GM23248 (cell line): ENCODE measurements around the gene AFP. TPM values are rescaled to one million over a fixed set of nuclear protein-coding genes. Genes with fewer than 3 reads are reported as not detected.

Experiments used
- DNase-seq: peaks from one replicate; pipeline ENCODE4 v3.0.0-alpha.2; 2015
- H2AFZ ChIP-seq: fragments of 200-600 bp; sonication (generic); 2 replicates; pipeline ENCODE4 v1.6.1; 2016; ENCODE audit warnings: antibody characterized with exemption
- H3F3A ChIP-seq: fragments of 200-600 bp; sonication (generic); 2 replicates; pipeline ENCODE4 v1.6.1; 2016; ENCODE audit warnings: mild to moderate bottlenecking, antibody characterized with exemption, mixed run types; ENCODE audit not compliant: insufficient read depth
- H3K27ac ChIP-seq: fragments of 200-600 bp; sonication (generic); 2 replicates; pipeline ENCODE4 v1.5.1; 2016; ENCODE audit warnings: mild to moderate bottlenecking
- H3K27me3 ChIP-seq: fragments of 200-600 bp; sonication (generic); replicated peaks from 2 replicates; pipeline ENCODE4 v1.6.1; 2016; ENCODE audit warnings: mild to moderate bottlenecking; ENCODE audit not compliant: insufficient read depth
- H3K36me3 ChIP-seq: fragments of 200-600 bp; sonication (generic); 2 replicates; pipeline ENCODE4 v1.6.1; 2016; ENCODE audit warnings: low read depth, mild to moderate bottlenecking
- H3K4me1 ChIP-seq: fragments of 200-600 bp; sonication (generic); 2 replicates; pipeline ENCODE4 v1.6.1; 2016; ENCODE audit warnings: mild to moderate bottlenecking; ENCODE audit not compliant: insufficient read depth
- H3K4me2 ChIP-seq: fragments of 200-600 bp; sonication (generic); one replicate; pipeline ENCODE4 v1.6.1; 2016; ENCODE audit warnings: mild to moderate bottlenecking; ENCODE audit not compliant: unreplicated experiment
- H3K4me3 ChIP-seq: fragments of 200-600 bp; sonication (generic); 2 replicates; pipeline ENCODE4 v1.5.1; 2016; ENCODE audit warnings: mild to moderate bottlenecking
- H3K79me2 ChIP-seq: fragments of 200-600 bp; sonication (generic); 2 replicates; pipeline ENCODE4 v1.6.1; 2016; ENCODE audit warnings: mild to moderate bottlenecking; ENCODE audit not compliant: insufficient read depth
- H3K9ac ChIP-seq: fragments of 200-600 bp; sonication (generic); 2 replicates; pipeline ENCODE4 v1.6.1; 2016; ENCODE audit warnings: mild to moderate bottlenecking
- H3K9me2 ChIP-seq: fragments of 200-600 bp; sonication (generic); 2 replicates; pipeline ENCODE4 v1.6.1; 2016; ENCODE audit warnings: mixed run types, mild to moderate bottlenecking, moderate library complexity; ENCODE audit not compliant: insufficient read depth
- H3K9me3 ChIP-seq: fragments of 200-600 bp; sonication (generic); one replicate; pipeline ENCODE4 v1.6.1; 2017; ENCODE audit warnings: low read depth
- H4K20me1 ChIP-seq: fragments of 200-600 bp; sonication (generic); 2 replicates; pipeline ENCODE4 v1.6.0; 2016; ENCODE audit not compliant: insufficient read depth
- EZH2 ChIP-seq: fragments of 200-600 bp; sonication (generic); IDR thresholded peaks from 2 replicates; pipeline ENCODE4 v1.6.1; 2018; ENCODE audit warnings: antibody characterized with exemption, mild to moderate bottlenecking; ENCODE audit not compliant: insufficient read depth, poor library complexity, severe bottlenecking
- EZH2phosphoT487 ChIP-seq: fragments of 200-600 bp; sonication (generic); IDR thresholded peaks from 2 replicates; pipeline ENCODE4 v1.6.1; 2018; ENCODE audit warnings: antibody characterized with exemption, moderate library complexity, mild to moderate bottlenecking, low read depth; ENCODE audit not compliant: insufficient read depth
- WGBS, 2 experiments: methylation state at CpG; one replicate each; pipeline ENCODE4 v1.1.6; 2015 to 2017; ENCODE audit warnings: low lambda C conversion rate in 2 of 2, low coverage in 1 of 2; ENCODE audit errors: missing lambda C conversion rate in 2 of 2; 5-methylcytosine and 5-hydroxymethylcytosine counted together
- in situ Hi-C: fragments of 300-500 bp; cut with MboI; formaldehyde crosslinking; loops from 2 replicates; pipeline ENCODE4 v1.15.0; 2020
- polyA plus RNA-seq: library from polyadenylated mRNA; unstranded; fragments of >200 nt; fragmentation: Nextera tagmentation; extraction: Ambion mirVana; gene quantifications from 2 replicates; pipeline ENCODE4 v1.2.1, GENCODE V29; 2016
- total RNA-seq: library from RNA; depleted of rRNA; stranded (reverse); fragments of >200 nt; shearing (Covaris generic); gene quantifications from 2 replicates; pipeline ENCODE4 v1.2.3, GENCODE V29; 2014

The AFP gene
- total and polyA plus RNA-seq, 2 experiments from 2014 or later: 0.98 TPM; not detected in 1

GRCh38 chr4:73481358-73481757 is 45.3 kb downstream of the AFP start, which contains the start of gene AFM:
TSS of gene AFM (plus strand) at chr4:73481745. CDS start at chr4:73481776, 31 bp downstream.
- in situ Hi-C loops: no loop called here
- WGBS, 2 experiments: 31 to 37% methylated on average over 2 of the region's 2 CpGs
- DNase-seq: no peak
- Histone ChIP-seq H2AFZ (no peak within 1 kb of the TSS), H3K27me3 (peaks cover 2% of the 10 kb centered on the region; the same call in 1 of the 2 replicates), H3F3A (no peaks in the 10 kb centered on the region), H3K4me1 (no peaks in the 10 kb centered on the region), H3K79me2 (no peaks in the 10 kb centered on the region), H3K4me2 (no peak within 1 kb of the TSS), H3K36me3 (no peaks in the 10 kb centered on the region), H3K9me2 (no peaks in the 10 kb centered on the region), H3K27ac (no peak within 1 kb of the TSS), H3K9ac (no peak within 1 kb of the TSS), H3K4me3 (no peak within 1 kb of the TSS), H4K20me1 (no peaks in the 10 kb centered on the region), H3K9me3 (no peaks in the 10 kb centered on the region)
- TF ChIP-seq EZH2: no peak
- no peak for TF ChIP-seq EZH2phosphoT487

GRCh38 chr4:73485085-73485484 is 49.1 kb downstream of the AFP start:
- Histone ChIP-seq H3K4me3 (no peak overlapping the region), H3K79me2 (no peaks in the 10 kb centered on the region), H4K20me1 (no peaks in the 10 kb centered on the region), H3K4me2 (no peak overlapping the region), H3K36me3 (no peaks in the 10 kb centered on the region), H3K9ac (no peak overlapping the region), H2AFZ (no peak overlapping the region), H3K27me3 (peaks cover 4% of the 10 kb centered on the region; the same call in 1 of the 2 replicates), H3K9me2 (no peaks in the 10 kb centered on the region), H3K27ac (no peak overlapping the region), H3K9me3 (no peaks in the 10 kb centered on the region), H3F3A (no peaks in the 10 kb centered on the region), H3K4me1 (no peaks in the 10 kb centered on the region)
- in situ Hi-C loops: no loop called here
- DNase-seq: no peak
- no peak for TF ChIP-seq EZH2phosphoT487
- no peak for TF ChIP-seq EZH2

- DNase-seq: no peak
- H3K4me2 ChIP-seq: no peak overlapping the region
- H3K9me3 ChIP-seq: no peaks in the 10 kb centered on the region
- H3K4me3 ChIP-seq: no peak overlapping the region
- H3K36me3 ChIP-seq: no peaks in the 10 kb centered on the region
- H3K79me2 ChIP-seq: no peaks in the 10 kb centered on the region
- H4K20me1 ChIP-seq: no peaks in the 10 kb centered on the region
- H3K4me1 ChIP-seq: no peaks in the 10 kb centered on the region
- peaks cover 4% of the 10 kb centered on the region; the same call in 1 of the 2 replicates for H3K27me3 ChIP-seq
- H3K27ac ChIP-seq: no peak overlapping the region
- H3F3A ChIP-seq: no peaks in the 10 kb centered on the region
- TF ChIP-seq EZH2phosphoT487 (no peak), EZH2 (no peak)
- H2AFZ ChIP-seq: no peak overlapping the region
- no peaks in the 10 kb centered on the region for H3K9me2 ChIP-seq
- in situ Hi-C loops: no loop called here
- no peak overlapping the region for H3K9ac ChIP-seq
Measured at GRCh38 chr4:73485596-73485995, 49.6 kb downstream of the AFP start.

DNA sequence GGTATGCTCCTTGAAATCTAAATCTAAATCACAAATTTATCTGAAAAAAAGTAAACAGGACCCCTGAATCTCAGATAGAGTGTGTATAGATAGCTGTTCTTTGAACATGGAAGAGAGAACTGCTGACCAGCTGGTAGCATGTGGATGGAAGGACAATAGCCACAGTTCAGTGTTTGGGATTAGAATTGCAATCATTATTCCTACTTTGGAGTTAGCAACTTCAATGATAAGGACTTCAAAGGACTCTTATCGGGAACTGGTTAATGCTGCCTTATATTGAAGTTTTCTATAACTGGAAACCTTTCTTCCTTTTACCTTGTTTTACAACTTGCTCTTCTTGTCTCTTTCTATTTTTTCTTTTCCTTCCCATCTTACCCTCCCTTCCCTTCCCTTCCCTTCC is 50.5 kb downstream of the AFP start:
- 27 to 30% methylated on average over 1 of the region's 1 CpG for WGBS, 2 experiments
- Histone ChIP-seq H3K36me3 (no peaks in the 10 kb centered on the region), H3K4me3 (no peak overlapping the region), H3K79me2 (no peaks in the 10 kb centered on the region), H3F3A (no peaks in the 10 kb centered on the region), H3K9me3 (no peaks in the 10 kb centered on the region), H3K9me2 (no peaks in the 10 kb centered on the region), H4K20me1 (no peaks in the 10 kb centered on the region), H3K27me3 (peaks cover 4% of the 10 kb centered on the region; the same call in 1 of the 2 replicates), H3K9ac (no peak overlapping the region), H3K27ac (no peak overlapping the region), H3K4me2 (no peak overlapping the region), H3K4me1 (no peaks in the 10 kb centered on the region), H2AFZ (no peak overlapping the region)
- TF ChIP-seq EZH2phosphoT487 (no peak), EZH2 (no peak)
- no peak for DNase-seq
- in situ Hi-C loops: no loop called here

- no peaks in the 10 kb centered on the region for H3K36me3 ChIP-seq
- no peak overlapping the region for H2AFZ ChIP-seq
- no peaks in the 10 kb centered on the region for H3K9me2 ChIP-seq
- H3K9ac ChIP-seq: no peak overlapping the region
- no peaks in the 10 kb centered on the region for H3K4me1 ChIP-seq
- H3K79me2 ChIP-seq: no peaks in the 10 kb centered on the region
- H3K27me3 ChIP-seq: peaks cover 4% of the 10 kb centered on the region; the same call in 1 of the 2 replicates
- no peaks in the 10 kb centered on the region for H3K9me3 ChIP-seq
- TF ChIP-seq EZH2 (no peak), EZH2phosphoT487 (no peak)
- in situ Hi-C loops: no loop called here
- 58 to 68% methylated on average over 1 of the region's 1 CpG for WGBS, 2 experiments
- H4K20me1 ChIP-seq: no peaks in the 10 kb centered on the region
- DNase-seq: no peak
- no peaks in the 10 kb centered on the region for H3F3A ChIP-seq
- H3K4me3 ChIP-seq: no peak overlapping the region
- H3K4me2 ChIP-seq: no peak overlapping the region
- no peak overlapping the region for H3K27ac ChIP-seq
Measured at GRCh38 chr4:73487233-73487632, 51.2 kb downstream of the AFP start.
